SU-DHL-6 (cell line): ENCODE results near the gene CACNA1B.

Experiments used
- EZH2phosphoT487 ChIP-seq: fragments of 200-600 bp; sonication (generic), shearing (Covaris generic); conservative IDR thresholded peaks from 2 replicates; pipeline ENCODE4 v1.6.1; 2018; ENCODE audit warnings: mild to moderate bottlenecking, antibody characterized with exemption, low read length, moderate library complexity, mixed read lengths
- TF ChIP-seq, protein P1 (sequence below): fragments of 200-600 bp; sonication (generic); IDR thresholded peaks from one replicate; pipeline ENCODE4 v1.5.1; 2017; ENCODE audit warnings: antibody characterized with exemption, mild to moderate bottlenecking, low read length, moderate library complexity; ENCODE audit not compliant: insufficient read depth, poor library complexity, severe bottlenecking

GRCh38 chr9:138074516-138074915, 196.9 kb downstream of the CACNA1B start:
- TF ChIP-seq, protein P1, sequence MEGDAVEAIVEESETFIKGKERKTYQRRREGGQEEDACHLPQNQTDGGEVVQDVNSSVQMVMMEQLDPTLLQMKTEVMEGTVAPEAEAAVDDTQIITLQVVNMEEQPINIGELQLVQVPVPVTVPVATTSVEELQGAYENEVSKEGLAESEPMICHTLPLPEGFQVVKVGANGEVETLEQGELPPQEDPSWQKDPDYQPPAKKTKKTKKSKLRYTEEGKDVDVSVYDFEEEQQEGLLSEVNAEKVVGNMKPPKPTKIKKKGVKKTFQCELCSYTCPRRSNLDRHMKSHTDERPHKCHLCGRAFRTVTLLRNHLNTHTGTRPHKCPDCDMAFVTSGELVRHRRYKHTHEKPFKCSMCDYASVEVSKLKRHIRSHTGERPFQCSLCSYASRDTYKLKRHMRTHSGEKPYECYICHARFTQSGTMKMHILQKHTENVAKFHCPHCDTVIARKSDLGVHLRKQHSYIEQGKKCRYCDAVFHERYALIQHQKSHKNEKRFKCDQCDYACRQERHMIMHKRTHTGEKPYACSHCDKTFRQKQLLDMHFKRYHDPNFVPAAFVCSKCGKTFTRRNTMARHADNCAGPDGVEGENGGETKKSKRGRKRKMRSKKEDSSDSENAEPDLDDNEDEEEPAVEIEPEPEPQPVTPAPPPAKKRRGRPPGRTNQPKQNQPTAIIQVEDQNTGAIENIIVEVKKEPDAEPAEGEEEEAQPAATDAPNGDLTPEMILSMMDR: no peak
- TF ChIP-seq EZH2phosphoT487: no peak
